Measurements from ENCODE around the gene RAB40B.

The RAB40B gene

GRCh38 chr17:82645516-82645915, 53.0 kb downstream of the RAB40B start:
- no peaks in the 10 kb centered on the region for H3K9me3 ChIP-seq
- peaks cover 18% of the 10 kb centered on the region in 2 experiments for H3K4me1 ChIP-seq (ENCODE audit: control insufficient read depth in 1 of 2, insufficient read depth in 1 of 2, low read depth in 1 of 2, low read length in 1 of 2)
- peaks cover 39% of the 10 kb centered on the region for H3K36me3 ChIP-seq
- H3K4me3 ChIP-seq (ENCODE audit: low read depth in 1 of 2, low read length in 1 of 2): no peak overlapping the region
- no peak overlapping the region for H3K27ac ChIP-seq
- TF ChIP-seq, protein P1, sequence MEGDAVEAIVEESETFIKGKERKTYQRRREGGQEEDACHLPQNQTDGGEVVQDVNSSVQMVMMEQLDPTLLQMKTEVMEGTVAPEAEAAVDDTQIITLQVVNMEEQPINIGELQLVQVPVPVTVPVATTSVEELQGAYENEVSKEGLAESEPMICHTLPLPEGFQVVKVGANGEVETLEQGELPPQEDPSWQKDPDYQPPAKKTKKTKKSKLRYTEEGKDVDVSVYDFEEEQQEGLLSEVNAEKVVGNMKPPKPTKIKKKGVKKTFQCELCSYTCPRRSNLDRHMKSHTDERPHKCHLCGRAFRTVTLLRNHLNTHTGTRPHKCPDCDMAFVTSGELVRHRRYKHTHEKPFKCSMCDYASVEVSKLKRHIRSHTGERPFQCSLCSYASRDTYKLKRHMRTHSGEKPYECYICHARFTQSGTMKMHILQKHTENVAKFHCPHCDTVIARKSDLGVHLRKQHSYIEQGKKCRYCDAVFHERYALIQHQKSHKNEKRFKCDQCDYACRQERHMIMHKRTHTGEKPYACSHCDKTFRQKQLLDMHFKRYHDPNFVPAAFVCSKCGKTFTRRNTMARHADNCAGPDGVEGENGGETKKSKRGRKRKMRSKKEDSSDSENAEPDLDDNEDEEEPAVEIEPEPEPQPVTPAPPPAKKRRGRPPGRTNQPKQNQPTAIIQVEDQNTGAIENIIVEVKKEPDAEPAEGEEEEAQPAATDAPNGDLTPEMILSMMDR (IDR thresholded peaks at IDR 0.05): no peak
- H3K27me3 ChIP-seq: no peaks in the 10 kb centered on the region

- Histone ChIP-seq H3K27me3 (no peaks in the 10 kb centered on the region), H3K9me3 (no peaks in the 10 kb centered on the region), H3K4me3 (ENCODE audit: low read depth in 1 of 2, low read length in 1 of 2) (no peak overlapping the region), H3K4me1 (ENCODE audit: control insufficient read depth in 1 of 2, insufficient read depth in 1 of 2, low read depth in 1 of 2, low read length in 1 of 2) (peaks cover 21 to 27% of the 10 kb centered on the region in 2 experiments), H3K27ac (no peak overlapping the region), H3K36me3 (peaks cover 50% of the 10 kb centered on the region)
- TF ChIP-seq, protein P1 (IDR thresholded peaks at IDR 0.05): no peak
Observed at GRCh38 chr17:82644148-82644547, 54.4 kb downstream of the RAB40B start.

DNA sequence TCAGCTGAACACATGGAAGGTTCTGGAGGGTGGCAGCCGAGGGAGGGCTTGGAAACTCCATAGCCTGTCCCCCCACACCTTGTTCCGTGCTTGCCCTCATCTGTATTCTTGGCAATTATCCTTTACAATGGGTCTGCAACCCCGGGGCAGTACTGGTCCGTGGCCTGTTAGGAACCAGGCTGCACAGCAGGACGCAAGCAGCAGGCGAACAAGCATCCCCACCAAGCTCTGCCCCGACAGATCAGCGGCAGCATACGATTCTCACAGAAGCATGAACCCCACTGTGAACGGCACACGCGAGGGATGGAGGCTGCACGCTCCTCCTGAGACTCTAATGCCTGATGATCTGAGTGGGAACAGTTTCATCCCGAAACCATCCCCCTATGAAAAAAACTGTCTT, 56.5 kb downstream of the RAB40B start:
- Histone ChIP-seq H3K9me3 (no peaks in the 10 kb centered on the region), H3K27ac (no peak overlapping the region), H3K4me3 (ENCODE audit: low read depth in 1 of 2, low read length in 1 of 2) (no peak overlapping the region), H3K36me3 (peaks cover 50% of the 10 kb centered on the region), H3K27me3 (no peaks in the 10 kb centered on the region), H3K4me1 (ENCODE audit: control insufficient read depth in 1 of 2, insufficient read depth in 1 of 2, low read depth in 1 of 2, low read length in 1 of 2) (peaks cover 10 to 15% of the 10 kb centered on the region in 2 experiments)
- TF ChIP-seq, protein P1 (IDR thresholded peaks at IDR 0.05): no peak

GRCh38 chr17:82640036-82640435, 58.5 kb downstream of the RAB40B start:
- Histone ChIP-seq H3K4me3 (ENCODE audit: low read depth in 1 of 2, low read length in 1 of 2) (no peak overlapping the region), H3K27me3 (no peaks in the 10 kb centered on the region), H3K9me3 (no peaks in the 10 kb centered on the region), H3K27ac (no peak overlapping the region), H3K36me3 (peaks cover 54% of the 10 kb centered on the region), H3K4me1 (ENCODE audit: control insufficient read depth in 1 of 2, insufficient read depth in 1 of 2, low read depth in 1 of 2, low read length in 1 of 2) (peaks cover 2 to 9% of the 10 kb centered on the region in 2 experiments)
- TF ChIP-seq, protein P1 (IDR thresholded peaks at IDR 0.05): no peak

GRCh38 chr17:82639628-82640027, 58.9 kb downstream of the RAB40B start:
- no peak overlapping the region for H3K27ac ChIP-seq

More at GRCh38 chr17:82639628-82640027, 58.9 kb downstream of the RAB40B start:
- H3K36me3 ChIP-seq: peaks cover 57% of the 10 kb centered on the region
- no peaks in the 10 kb centered on the region for H3K9me3 ChIP-seq
- no peak overlapping the region for H3K4me3 ChIP-seq (ENCODE audit: low read depth in 1 of 2, low read length in 1 of 2)
- peaks cover 2 to 9% of the 10 kb centered on the region in 2 experiments for H3K4me1 ChIP-seq (ENCODE audit: control insufficient read depth in 1 of 2, insufficient read depth in 1 of 2, low read depth in 1 of 2, low read length in 1 of 2)
- no peaks in the 10 kb centered on the region for H3K27me3 ChIP-seq
- TF ChIP-seq, protein P1 (IDR thresholded peaks at IDR 0.05): no peak

All from neutrophil (primary cell).